Breast epithelium (tissue), 3 donors: ENCODE results near the gene PPM1F.

Experiments used
- CTCF ChIP-seq, 3 donors: fragments of 450-650 bp; IDR thresholded peaks; one replicate each; pipeline ENCODE4 v1.5.1; 2016 to 2017; ENCODE audit warnings: antibody characterized with exemption in 3 of 3, mild to moderate bottlenecking in 3 of 3, moderate library complexity in 3 of 3
- POLR2A ChIP-seq: fragments of 450-650 bp; IDR thresholded peaks from one replicate; pipeline ENCODE4 v1.6.1; 2016; ENCODE audit warnings: antibody characterized with exemption, mild to moderate bottlenecking, moderate library complexity
- POLR2AphosphoS5 ChIP-seq, 3 donors: sonication (generic); formaldehyde crosslinking; IDR thresholded peaks; one replicate each; pipeline ENCODE4 v1.6.1; 2017; ENCODE audit warnings: antibody characterized with exemption in 3 of 3

DNA sequence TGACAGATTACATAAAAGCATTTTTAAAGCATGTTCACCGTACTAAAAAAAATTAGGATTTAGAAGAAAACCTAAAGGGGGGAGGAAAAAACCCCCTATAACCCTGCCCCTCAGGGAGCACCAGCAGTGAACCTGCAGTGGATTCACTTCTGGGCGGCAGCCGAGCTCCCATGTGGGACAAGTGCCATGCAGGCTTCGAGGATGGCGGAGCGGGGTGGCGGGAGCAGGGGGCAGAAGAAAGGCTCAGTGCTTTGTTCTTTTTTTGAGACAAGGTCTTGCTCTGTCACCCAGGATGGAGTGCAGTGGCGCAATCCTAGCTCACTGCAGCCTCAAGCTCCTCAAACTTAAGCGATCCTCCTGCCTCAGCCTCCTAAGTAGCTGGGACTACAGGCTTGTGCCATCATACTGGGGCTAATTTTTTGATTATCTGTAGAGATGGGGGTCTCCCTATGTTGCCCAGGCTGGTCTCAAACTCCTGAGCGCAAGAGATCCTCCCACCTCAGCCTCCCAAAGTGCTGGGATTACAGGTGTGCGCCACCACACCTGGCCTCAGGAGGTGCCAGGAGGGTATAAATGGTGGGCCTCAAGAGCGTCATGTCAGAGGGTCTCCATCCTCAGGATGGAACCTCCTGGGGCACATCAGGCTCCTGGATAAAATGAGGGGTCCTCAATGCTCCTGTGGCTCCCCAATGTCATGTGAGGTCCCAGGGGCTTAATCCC lies 34.0 kb downstream of the PPM1F start:
- TF ChIP-seq POLR2A (no peak), CTCF (IDR thresholded peaks at IDR 0.05) (no peak), POLR2AphosphoS5 (IDR thresholded peaks at IDR 0.05) (no peak)
